HG02973 (cell line): Measurements from ENCODE around the gene NSUN6.
"Not testable (repeated sequence)": the region's sequence is repeated elsewhere in the genome, so short reads cannot be mapped to it uniquely, and the experiment has no call there.

Source experiments
- ATAC-seq: cut with Tn5 transposase; IDR thresholded peaks from one replicate; pipeline ENCODE4 v1.9.1; 2021; ENCODE audit warnings: moderate library complexity; ENCODE audit not compliant: unreplicated experiment

Gene NSUN6

GRCh38 chr10:18610517-18610916, 40.9 kb downstream of the NSUN6 start:
- no peak for ATAC-seq

DNA sequence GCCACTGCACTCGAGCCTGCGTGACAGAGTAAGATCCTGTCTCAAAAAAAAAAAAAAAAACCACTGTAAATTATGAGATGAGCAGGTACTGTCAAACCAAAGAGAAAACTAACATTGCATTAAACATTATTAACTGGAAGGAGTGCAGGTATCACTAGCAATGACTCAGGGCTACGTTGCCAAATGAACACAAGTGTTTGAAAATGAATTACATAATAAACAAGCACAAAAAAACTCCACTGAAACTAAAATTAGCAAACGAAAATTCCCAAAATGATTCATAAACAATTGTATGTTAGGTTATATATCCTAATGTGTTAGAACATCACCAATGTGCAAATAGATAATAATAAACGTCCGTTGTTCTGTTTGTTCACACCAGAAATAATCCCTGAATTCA, 42.8 kb downstream of the NSUN6 start:
- no peak for ATAC-seq

- no peak for ATAC-seq
Measured at GRCh38 chr10:18607503-18608378, 43.6 kb downstream of the NSUN6 start.

- ATAC-seq = no peak
Measured at GRCh38 chr10:18606051-18606695, 45.2 kb downstream of the NSUN6 start.

DNA sequence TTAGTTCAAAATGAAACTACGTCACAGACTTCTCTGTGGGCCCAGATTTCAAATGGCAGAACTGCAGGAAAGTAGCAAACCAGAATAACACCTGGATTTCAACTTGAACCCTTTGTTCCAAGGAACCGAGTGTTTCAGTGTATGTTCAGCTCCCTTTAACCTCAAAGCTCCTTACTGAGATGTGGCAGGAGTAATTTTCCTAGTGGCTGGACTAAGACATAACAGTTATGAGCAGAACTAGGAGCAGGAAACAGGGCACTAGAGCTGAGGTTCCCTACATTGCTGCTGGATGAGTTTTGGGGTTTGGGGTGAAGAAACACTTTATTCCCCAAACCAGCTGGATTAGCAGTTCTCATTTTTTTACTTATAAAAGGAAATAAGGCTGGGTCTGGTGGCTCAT, 50.1 kb downstream of the NSUN6 start:
- no peak for ATAC-seq

GRCh38 chr10:18599392-18599791, 52.0 kb downstream of the NSUN6 start:
- ATAC-seq = no peak

- no peak for ATAC-seq
Measured at GRCh38 chr10:18594574-18595156, 56.7 kb downstream of the NSUN6 start.

- not testable (repeated sequence) for ATAC-seq
Measured at GRCh38 chr10:18591141-18591540, 60.2 kb downstream of the NSUN6 start.

GRCh38 chr10:18586637-18587036, 64.8 kb downstream of the NSUN6 start:
- ATAC-seq = not testable (repeated sequence)

DNA sequence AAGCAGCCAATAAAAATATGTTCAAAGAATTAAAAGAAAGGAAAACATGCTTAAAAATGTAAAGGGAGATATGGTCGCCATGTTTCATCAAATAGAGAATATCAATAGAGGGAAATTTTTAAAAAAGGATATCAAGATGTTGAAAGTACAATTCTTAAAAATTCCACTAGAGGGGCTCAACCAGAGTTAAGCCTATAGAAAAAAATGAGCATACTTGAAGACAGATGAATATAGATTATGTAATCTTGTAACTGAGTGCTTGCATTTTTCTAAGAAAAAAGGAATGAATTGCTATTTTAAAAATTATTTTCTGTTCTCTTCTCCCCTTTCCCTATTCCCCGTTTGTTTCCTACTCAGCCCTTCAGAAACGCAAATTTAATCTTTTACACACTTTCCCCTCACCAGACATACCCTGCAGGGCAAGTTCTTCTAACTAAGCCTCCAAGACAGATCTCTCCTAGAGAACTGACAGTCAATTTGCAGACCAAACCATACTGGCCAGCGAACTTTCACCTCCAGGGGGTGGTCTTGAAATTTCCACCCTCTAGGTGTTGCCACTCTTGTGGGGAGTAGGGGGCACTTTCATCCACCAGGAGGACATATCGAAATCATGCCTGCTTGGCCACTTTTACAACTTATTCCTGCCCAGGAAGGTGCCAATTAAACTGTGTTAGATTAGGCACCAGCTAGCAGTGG, 67.7 kb downstream of the NSUN6 start:
- ATAC-seq = no peak

- no peak for ATAC-seq
Measured at GRCh38 chr10:18582803-18583202, 68.6 kb downstream of the NSUN6 start.

- ATAC-seq = no peak
Measured at GRCh38 chr10:18577823-18578685, 73.3 kb downstream of the NSUN6 start.

DNA sequence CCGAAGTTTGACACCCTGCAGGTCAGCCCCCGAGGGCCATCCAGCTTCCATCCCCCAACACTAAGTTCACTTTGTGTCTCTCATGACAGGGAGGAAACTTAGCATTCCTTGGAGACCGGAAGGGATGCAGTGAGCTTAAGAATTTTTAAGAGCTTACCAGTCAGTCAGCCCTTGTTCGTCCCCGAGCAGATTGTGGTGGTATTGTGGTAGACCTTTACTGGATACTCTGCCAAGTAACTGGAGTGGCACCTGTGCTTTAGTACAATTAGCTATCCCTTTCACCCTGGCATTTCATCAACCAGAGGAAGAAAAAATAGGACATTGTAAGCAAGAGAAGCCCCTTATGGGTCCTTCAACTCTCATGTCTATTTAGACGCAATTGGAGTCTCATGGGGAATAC, 74.8 kb downstream of the NSUN6 start:
- ATAC-seq = no peak

DNA sequence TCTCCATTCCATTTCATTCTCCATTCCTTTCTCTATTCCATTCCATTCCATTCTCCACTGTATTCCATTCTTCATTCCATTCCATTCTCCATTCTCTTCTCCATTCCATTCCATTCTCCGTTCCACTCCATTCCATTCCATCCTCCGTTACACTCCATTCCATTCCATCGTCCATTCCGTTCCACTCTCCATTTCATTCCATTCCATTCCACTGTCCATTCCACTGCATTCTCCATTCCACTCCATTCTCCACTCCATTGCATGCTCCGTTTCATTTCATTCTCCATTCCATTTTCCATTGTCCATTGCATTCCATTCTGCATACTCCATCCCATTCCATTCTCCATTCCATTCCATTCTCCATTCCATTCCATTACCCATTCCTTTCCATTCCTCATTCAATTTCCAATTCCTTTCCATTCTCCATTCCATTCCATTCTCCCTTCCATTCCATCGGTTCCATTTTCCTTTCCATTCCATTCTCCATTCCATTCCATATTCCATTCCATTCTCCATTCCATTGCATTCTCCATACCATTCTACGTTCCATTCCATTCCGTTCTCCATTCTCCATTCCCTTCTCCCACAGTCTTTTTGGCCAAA, 78.3 kb downstream of the NSUN6 start:
- no peak for ATAC-seq

- ATAC-seq = no peak
Measured at GRCh38 chr10:18571780-18572179, 79.6 kb downstream of the NSUN6 start.

- ATAC-seq = no peak
Measured at GRCh38 chr10:18571076-18571475, 80.3 kb downstream of the NSUN6 start.

DNA sequence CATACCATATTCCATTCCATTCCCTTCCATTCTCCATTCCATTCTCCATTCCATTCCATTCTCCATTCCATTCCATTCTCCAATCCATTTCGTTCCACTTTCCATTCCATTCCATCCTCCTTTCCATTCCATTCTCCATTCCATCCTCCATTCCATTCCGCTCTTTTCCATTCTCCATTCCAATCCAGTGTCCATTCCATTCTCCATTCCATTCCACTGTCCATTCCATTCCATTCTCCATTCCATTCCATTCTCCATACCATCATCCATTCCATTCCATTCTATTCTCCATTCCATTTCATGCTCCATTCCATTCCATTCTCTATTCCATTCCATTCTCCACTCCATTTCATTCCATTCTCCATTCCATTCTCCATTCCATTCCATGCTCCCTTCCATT, 81.0 kb downstream of the NSUN6 start:
- not testable (repeated sequence) for ATAC-seq

DNA sequence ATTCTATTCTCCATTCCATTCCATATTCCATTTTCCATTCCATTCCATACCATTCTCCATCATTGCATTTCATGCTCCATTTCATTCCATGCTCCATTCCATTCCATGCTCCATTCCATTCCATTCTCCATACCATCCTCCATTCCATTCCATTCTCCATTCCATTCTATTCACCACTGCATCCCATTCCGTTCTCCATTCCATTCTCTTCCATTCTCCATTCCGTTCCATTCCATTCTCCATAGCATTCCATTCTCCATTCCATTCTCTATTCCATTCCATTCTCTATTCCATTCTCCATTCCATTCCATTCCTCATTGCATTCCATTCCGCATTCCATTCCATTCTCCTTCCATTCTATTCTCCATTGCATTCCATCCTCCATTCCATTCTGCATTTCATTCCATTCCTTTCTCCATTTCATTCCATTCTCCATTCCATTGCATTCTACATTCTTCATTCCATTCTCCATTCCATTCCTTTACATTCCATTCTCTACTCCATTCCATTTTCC, 84.0 kb downstream of the NSUN6 start:
- ATAC-seq = no peak

- ATAC-seq = no peak
Measured at GRCh38 chr10:18566177-18566576, 85.2 kb downstream of the NSUN6 start.

- no peak for ATAC-seq
Measured at GRCh38 chr10:18565006-18565405, 86.4 kb downstream of the NSUN6 start.
